Ramos (cell line): Measurements from ENCODE around the gene OR2AJ1.
"Not testable (repeated sequence)": the region's sequence is repeated elsewhere in the genome, so short reads cannot be mapped to it uniquely, and the experiment has no call there.

Source experiments
- in situ Hi-C: fragments of 300-500 bp; cut with MboI; formaldehyde crosslinking; loops from one replicate; pipeline ENCODE4 v1.14.3; 2022; ENCODE audit warnings: low sequenced_read_pairs; ENCODE audit not compliant: unreplicated experiment

Gene OR2AJ1, protein sequence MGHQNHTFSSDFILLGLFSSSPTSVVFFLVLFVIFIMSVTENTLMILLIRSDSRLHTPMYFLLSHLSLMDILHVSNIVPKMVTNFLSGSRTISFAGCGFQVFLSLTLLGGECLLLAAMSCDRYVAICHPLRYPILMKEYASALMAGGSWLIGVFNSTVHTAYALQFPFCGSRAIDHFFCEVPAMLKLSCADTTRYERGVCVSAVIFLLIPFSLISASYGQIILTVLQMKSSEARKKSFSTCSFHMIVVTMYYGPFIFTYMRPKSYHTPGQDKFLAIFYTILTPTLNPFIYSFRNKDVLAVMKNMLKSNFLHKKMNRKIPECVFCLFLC

DNA sequence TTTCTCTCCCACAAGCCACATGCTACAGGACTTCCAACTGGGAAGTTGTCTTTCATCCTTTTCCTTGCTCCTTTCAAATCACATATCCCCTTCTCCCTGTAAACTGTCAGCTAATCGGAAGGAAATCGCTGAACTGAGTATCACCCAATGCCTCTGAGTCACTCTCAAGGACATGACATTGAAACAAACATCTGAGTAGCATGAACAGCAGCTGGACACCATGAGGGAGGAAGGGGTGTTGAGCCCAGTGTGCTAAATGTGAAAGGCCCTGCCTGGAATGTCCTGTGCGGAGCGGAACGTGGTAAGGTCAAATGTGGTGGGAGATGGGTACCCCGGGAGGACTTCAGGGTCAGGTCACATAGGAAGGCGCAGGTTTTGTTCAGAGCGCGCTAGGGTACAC, at the start of gene OR2AJ1:
OR2AJ1 (plus strand) TSS at position 22 of the 400 bp plus-strand sequence. CDS start 8,880 bp downstream, outside the sequence.
- in situ Hi-C loops: no loop called here

DNA sequence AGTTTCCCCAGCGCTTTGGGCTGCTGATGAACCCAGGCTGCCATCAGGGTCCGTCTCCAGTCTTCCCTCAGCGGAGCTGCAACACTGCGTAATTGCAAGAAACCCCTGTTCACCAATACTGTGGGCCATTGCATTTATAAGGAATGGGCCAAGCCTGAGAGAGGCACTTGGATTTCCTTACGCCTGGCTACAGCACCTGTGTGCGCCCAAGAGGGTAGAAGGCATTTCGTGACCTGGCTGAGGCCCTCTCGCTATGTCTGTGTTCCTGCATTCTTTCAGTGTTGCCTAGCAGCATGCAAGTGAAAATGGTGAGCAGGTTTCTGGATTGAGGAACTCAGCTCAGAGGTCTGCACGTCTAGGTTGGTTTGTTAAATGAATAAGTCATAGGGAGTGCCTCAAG, 41.3 kb upstream of the OR2AJ1 start:
- in situ Hi-C loops: no loop called here

DNA sequence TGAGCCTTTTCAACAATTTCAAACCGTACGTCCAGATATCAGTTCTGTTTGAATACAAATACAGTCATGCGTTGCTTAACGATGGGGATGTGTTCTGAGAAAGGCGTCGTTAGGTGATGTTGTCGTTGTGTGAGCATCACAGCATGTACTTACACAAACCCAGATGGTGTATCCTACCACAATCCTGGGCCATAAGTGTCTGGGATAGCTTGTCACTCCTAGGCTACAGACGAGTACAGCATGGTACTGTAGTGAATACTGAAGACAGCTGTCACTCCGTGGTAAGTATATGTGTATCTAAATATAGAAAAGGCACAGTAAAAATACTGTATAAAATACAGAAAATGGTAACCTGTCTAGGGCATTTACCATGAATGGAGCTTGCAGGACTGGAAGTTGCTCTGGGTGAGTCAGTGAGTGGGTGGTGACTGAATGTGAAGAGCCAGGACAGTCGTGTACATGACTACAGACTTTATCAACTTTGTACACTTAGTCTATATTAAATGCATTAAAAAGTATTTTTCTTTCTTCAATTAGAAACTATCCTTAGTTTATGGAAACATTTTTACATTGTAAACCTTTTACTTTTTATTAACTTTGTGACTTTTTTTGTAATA, 39.8 kb upstream of the OR2AJ1 start:
- in situ Hi-C loops: no loop called here

DNA sequence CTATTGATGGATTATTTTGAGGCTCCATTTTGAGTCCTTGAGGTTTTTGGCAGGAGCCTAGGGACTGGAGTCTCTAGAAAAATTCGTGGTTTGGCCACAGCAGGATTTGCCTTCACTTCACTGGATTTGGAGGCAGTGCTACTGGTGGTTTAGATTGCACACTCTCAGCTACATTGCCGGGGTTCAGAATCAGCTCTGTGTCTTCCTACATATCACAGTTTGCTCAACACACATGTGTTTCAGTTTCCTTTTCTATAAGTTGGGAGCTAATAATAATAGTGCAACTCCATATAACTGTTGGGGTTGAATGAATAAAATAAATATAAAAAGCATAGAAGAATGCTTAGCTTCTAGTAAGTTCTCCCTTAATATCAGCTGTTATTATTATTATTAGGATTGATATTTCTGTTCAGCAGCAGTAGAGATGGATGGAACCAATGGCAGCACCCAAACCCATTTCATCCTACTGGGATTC, 29.5 kb upstream of the OR2AJ1 start, which contains the start of gene OR2W3:
OR2W3 (plus strand) TSS at position 425 of the 475 bp plus-strand sequence; CDS start at position 425, 0 bp downstream.
- in situ Hi-C loops: no loop called here

DNA sequence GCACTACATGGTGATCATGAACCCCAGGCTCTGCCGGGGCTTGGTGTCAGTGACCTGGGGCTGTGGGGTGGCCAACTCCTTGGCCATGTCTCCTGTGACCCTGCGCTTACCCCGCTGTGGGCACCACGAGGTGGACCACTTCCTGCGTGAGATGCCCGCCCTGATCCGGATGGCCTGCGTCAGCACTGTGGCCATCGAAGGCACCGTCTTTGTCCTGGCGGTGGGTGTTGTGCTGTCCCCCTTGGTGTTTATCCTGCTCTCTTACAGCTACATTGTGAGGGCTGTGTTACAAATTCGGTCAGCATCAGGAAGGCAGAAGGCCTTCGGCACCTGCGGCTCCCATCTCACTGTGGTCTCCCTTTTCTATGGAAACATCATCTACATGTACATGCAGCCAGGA, 28.7 kb upstream of the OR2AJ1 start:
- in situ Hi-C loops: no loop called here

DNA sequence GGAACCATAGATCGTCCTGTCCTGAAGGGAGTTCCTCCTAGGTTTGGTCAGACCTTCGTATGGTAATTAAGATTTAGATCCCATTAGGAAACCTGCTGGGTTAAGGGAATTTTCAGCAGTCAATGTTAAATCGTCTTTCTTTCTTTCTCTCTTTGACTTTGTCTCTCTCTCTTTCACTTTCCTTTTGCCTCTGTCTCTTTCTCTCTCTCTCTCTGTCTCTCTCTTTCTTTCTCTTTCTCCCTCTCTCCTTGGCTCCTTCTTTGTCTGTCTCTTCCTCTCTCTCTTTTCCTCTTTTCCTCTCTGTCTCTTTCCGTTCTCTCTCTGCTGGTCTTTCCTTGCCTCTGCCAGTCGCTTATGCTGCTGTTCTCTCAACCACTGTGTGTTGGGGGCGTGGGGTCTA, 20.6 kb upstream of the OR2AJ1 start:
- in situ Hi-C loops: no loop called here

DNA sequence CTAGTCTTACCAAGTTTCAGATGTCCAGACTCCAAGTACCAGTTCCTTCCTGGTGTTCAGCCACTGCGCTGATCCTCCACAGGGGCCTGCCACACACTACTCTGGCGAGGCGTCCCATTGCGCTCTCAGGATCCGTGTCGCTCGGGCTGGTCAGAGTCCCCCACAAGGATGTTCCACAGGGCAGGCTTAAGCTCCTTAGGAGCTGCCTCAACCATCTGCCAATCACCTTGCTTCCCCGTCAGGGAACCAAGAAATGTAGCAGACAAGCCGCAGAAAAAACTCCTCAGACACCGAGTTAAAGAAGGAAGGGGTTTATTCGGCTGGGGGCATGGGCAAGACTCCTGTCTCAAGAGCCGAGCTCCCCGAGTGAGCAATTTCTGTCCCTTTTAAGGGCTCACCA, 19.5 kb upstream of the OR2AJ1 start:
- in situ Hi-C loops: no loop called here

DNA sequence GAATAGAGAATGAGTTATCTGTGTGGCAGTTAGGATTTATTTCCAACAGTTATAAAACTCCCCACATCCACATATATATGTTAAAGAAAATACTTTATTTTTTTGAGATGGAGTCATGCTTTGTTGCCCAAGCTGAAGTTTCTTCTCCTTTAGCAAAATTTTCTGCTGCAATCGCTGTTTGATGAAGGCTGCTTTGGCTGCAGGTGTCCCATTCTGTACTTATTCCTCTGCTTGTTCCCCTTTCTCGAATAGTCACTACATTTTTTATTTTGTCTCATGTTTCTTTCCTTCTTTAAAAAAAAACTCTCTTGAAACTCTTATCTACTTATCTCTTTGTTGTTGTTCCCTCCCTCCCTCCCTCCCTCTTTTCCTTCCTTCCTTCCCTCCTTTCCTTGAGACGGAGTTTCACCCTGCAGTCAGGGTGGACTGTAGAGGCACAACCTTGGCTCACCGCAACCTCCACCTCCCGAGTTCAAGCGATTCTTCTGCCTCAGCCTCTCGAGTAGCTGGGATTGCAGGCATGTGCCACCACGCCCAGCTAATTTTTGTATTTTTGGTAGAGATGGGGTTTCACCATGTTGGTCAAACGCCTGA, 18.7 kb upstream of the OR2AJ1 start:
- in situ Hi-C loops: no loop called here

DNA sequence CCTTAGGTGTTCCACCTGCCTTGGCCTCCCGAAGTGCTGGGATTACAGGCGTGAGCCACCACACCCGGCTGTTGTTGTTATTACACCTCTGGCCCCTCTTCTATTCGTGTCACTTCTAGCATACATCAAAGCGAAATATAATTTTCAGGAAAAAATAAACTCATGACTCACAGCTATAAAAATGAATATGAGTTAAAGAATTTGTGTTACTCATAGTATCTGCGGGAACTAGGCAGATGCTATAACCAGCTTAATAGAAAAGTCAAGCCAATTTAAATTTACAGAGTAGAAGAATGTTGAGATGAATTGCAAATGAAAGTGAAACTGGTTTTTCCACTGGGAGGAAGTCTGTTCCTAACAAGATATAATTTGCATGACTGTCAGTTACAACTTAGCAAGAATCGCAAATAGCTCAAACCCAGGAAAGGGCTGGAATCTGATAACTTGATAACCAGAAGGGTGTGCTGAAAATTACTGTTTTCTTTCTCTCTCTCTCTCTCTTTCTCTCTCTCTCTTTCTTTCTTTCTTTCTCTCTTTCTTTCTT, 18.1 kb upstream of the OR2AJ1 start:
- in situ Hi-C loops: no loop called here

DNA sequence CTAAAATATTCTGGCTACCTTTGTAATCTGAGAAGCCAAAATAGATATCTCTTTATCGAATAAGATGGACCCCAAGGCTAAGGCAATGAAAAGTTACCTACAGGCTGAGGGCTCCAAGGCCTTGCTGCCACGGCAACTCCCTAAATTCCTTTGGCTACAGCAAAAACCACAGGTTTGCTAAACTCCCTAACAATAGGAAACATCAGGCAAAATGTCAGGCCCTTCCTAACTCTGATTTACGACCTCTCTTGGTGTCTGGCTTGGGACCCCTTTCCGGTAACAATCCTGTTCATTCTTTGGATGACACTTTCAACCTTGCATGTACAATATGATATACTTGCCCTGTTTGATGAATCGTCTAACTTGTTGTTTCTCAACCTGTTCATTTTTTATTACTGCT, 15.9 kb upstream of the OR2AJ1 start:
- in situ Hi-C loops: no loop called here

DNA sequence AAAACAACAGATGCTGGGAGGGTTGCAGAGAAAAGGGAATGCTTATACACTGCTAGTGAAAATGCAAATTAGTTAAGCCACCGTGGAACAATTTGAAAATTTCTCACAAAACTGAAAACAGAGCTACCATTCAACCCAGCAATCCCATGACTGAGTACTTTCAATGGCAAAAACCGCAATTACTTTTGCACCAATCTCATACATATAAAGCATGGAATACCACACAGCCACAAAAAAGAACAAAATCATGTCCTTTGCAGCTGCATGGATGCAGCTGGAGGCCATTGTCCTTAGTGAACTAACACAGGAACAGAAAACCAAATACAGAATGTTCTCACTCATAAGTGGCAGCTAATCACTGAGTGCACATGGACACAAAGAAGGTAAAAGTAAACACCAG, 10.9 kb upstream of the OR2AJ1 start:
- in situ Hi-C loops: no loop called here

DNA sequence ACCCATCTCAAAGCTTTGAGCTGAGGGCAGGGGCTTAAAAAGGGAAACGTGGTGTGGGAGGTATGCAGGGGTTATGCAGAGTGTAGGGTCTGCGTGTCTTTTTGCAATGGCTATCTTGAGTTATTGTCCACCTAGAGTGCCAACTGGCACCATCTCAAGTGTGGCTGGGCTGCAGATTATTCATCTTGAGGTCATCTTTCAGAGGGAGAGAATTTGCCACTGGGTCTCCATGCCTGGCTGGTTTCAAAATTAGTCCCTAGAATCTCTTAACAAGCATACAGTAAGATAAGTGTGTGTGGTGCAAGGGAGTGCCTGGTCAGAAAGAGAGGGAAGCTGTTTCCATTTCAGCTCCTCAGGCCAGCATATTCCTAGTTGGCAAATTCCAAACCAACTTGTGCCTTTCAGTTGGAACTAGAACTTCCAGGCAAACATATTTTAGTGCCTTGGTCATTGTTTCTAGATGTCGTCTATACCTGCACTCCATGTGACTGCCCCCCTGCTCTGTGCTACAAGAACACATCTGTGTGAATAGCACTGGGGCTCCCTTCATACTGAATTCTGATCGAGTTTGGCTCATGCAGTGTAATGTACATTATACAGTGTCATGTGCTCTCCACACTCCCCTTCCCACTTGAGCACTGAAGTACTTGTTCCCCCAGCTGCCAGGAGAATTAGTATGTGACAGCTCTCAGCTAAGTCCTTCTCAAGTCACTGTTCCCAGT, 9.6 kb upstream of the OR2AJ1 start:
- in situ Hi-C loops: no loop called here

DNA sequence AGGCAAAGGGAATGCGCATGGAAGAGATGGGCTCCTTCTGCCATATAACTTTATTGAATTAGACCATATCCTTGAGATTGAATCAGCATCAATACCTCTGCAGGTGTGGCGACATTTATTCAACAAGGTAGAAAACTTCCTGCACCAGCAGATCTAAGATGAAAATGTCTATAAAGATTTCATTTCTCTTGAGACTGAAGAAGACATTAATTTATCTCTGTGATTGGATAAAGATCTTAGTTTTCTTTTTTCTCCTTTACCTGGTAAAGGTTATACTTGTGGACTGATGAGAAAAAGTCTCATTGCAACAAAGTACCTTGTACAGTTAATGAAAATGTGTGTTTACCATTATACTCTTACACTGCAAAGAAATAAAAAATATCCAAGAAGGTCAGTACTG, 4.7 kb upstream of the OR2AJ1 start, which contains the start of gene OR2T8:
OR2T8 (plus strand) TSS at position 301 of the 400 bp plus-strand sequence. CDS start 766 bp downstream, outside the sequence.
- in situ Hi-C loops: no loop called here

DNA sequence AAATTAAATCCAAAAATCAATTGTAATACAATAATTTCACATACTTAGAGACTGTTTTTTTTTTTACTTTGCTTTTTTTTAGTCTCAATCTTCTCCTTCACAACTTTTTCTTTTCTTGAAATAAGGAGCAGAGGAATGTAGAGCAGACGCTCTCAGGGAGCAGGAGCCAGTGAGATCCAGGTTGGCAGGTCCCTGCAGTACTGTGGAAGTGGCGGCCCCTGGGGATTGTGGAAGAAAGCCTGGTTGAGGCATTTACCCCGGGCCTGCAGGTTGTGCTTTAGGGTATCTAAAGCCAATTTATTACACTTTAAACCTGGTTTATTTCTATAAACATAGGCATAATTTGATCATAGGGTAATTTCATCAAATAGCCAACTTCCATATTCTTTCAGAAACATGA, 748 bp upstream of the OR2AJ1 start:
- in situ Hi-C loops: no loop called here

DNA sequence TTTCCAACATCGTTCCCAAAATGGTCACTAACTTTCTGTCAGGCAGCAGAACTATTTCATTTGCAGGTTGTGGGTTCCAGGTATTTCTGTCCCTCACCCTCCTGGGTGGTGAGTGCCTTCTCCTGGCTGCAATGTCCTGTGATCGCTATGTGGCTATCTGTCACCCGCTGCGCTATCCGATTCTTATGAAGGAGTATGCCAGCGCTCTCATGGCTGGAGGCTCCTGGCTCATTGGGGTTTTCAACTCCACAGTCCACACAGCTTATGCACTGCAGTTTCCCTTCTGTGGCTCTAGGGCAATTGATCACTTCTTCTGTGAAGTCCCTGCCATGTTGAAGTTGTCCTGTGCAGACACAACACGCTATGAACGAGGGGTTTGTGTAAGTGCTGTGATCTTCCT, 9.3 kb downstream of the OR2AJ1 start:
- in situ Hi-C loops: no loop called here

DNA sequence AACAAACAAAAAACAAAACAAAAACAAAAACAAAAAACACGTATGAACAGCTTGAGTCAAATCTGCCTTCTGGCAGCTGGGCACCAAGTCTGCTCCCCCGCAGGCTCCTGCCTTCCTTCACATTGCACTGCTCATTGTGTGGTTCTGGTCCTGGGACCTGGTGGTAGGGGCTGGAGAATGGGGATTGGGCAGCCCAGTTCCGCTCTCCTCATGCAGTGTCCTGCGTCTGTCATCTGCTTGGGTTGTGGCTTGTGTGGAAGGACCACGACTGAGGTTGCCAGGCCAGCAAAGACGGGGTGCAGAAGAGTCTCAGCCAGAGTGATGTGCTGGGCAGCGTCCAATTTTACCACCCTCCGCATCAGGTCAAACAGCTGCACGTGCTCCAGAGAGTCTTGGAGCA, 11.1 kb downstream of the OR2AJ1 start:
- in situ Hi-C loops: no loop called here

DNA sequence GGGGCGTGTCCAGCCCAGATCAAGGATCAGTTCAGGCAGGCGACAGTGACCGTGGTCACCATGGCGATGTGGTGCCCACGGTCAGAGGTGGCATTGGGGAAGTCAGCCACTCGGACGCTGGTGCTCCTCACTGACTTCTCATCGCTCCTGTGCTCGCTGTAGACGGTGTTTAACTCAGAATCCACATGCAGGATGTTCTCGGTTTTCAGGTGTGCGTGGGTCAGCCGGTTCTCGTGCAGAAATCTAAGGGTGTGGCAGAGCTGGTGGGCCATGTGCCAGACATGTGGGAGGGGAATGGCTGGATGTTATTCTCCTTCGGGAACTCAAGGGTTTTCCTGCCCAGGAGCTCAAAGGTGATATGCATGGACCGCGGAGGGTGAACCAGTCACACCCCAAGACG, 11.7 kb downstream of the OR2AJ1 start:
- in situ Hi-C loops: no loop called here

DNA sequence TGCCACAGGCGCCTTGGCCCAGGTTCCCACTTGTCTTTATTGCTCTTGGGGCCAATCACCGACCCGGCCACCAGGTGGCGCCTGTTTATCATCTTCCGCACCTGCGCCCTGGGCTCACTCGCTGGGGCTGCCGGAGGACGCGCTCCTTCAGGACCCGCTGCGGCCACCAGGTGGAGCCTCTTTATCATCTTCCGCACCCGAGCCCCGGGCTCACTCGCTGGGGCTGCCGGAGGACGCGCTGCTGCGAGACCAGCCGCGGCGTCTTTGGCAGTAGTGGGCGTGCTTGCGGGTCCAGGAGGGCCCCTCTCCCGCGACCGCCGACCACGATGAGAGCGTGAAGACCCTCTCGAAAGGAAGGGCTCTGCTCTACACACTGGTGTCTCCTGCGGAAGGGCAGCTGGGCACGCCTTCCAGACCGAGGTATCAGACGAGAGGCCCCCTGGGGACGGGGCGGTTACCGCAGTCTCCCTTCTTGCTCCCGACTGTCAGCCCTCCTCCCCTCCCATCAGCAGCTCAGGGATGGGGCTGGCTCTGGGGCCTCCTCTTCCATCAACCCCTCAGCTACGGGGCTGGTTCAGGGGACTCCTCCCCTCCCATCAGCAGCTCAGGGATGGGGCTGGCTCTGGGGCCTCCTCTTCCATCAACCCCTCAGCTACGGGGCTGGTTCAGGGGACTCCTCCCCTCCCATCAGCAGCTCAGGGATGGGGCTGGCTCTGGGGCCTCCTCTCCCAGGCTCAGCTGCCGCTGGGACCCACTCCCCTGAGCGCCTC, 12.5 kb downstream of the OR2AJ1 start:
- in situ Hi-C loops: not testable (repeated sequence)

DNA sequence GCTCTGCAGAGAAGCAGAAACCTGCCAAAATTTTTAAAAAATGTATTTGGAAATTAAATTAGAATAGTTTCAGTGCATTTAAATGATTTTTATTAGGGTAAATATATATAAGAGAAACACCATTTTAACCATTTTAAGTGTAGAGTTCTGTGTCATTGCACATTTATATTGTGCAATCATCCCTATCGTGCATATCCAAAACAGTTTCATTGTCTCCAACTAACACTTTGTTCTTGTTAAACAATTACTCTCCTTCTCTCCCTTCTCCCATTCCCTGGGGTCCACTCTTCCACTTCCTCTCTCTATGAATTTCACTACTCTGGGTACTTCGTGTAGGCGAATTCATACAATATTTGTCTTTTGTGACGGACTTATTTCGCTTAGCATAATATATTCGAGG, 17.9 kb downstream of the OR2AJ1 start:
- in situ Hi-C loops: no loop called here

DNA sequence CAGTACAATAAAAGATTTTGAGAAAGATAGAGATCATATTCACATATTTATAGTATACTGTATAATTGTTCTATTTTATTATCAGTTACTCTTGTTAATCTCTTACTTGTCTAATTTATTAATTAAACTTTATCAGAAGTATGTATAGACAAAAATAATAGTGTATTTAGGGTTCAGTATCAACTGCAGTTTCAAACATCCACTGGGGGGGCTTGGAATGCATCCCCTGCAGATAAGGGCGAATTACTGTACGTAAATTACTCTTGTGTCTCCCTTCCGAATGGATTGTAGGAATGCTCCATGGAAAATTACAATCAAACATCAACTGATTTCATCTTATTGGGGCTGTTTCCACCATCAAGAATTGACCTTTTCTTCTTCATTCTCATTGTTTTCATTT, 23.9 kb downstream of the OR2AJ1 start, which contains the start of gene OR2L8:
OR2L8 (plus strand) TSS at position 301 of the 400 bp plus-strand sequence; CDS start at position 301, 0 bp downstream.
- in situ Hi-C loops: no loop called here
